Left colon (tissue), 2 donors: Measurements from ENCODE around the gene TM4SF4. TPM values are rescaled to one million over a fixed set of nuclear protein-coding genes. Genes with fewer than 3 reads are reported as not detected.

Experiments
- ATAC-seq: fragments of 200-7000 bp; cut with Tn5 transposase; one replicate; pipeline ENCODE4 v1.9.1; 2020; ENCODE audit warnings: mild to moderate bottlenecking, moderate library complexity
- DNase-seq, 2 donors: peaks; one replicate each; pipeline ENCODE4 v3.0.0-alpha.2; 2020
- intact Hi-C, 2 donors: fragments of 100-400 bp; cut with DNase I in 1 of 2; cut with micrococcal nuclease in 1 of 2; formaldehyde crosslinking; loops; one replicate each; pipeline versions ENCODE4 v1.11.2 to v1.14.0; 2022; cut with DNase I, micrococcal nuclease
- total RNA-seq, 2 donors: library from RNA; stranded (reverse); fragmentation: NEBNext Ultra II Directional; extraction: Animal tissue kit (Norgen Biotek cat#: 25700); gene quantifications; one replicate each; pipeline ENCODE4 v1.2.1, GENCODE V29; 2021
- donor health status: DM: no; HTN: no; CAD: no.
- donor health status: DM: yes; HTN: yes; CAD: no.

Gene TM4SF4
- total RNA-seq, 2 donors from 2014 or later = 0.70 TPM; not detected in 1

GRCh38 chr3:149497966-149498670 is 23.6 kb downstream of the TM4SF4 start:
- DNase-seq = no peak
- no peak for ATAC-seq
- intact Hi-C loops = loop anchor here in 1 of 2 donors (5.0 kb wide), 1 partner anchor 274 kb away; no protein-coding TSS in a partner anchor

DNA sequence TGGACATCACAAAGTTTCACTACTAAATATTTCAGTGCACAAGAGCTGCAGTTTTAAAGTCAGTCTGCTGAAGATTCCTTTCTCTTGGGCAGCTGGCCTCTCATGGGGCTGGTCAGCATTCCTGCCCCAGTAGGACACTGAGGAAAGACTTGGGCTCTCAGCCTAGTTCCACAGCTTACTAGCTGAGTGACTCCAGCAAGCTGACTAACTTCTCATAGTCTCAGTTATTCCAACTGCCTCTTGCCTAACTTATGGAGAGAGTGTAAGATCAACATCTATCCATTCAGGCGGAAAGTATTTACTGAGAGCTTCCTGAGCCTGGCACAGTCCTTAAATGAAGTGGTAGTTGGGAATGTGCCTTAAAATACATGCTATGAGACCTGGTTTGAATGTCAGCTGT is 27.0 kb downstream of the TM4SF4 start:
- intact Hi-C loops = no loop called here
- ATAC-seq = no peak

GRCh38 chr3:149502438-149502837 is 27.9 kb downstream of the TM4SF4 start:
- no peak for DNase-seq
- intact Hi-C loops = no loop called here
- ATAC-seq = no peak

More for the DNA sequence above, 27.0 kb downstream of the TM4SF4 start:
- no peak for DNase-seq

DNA sequence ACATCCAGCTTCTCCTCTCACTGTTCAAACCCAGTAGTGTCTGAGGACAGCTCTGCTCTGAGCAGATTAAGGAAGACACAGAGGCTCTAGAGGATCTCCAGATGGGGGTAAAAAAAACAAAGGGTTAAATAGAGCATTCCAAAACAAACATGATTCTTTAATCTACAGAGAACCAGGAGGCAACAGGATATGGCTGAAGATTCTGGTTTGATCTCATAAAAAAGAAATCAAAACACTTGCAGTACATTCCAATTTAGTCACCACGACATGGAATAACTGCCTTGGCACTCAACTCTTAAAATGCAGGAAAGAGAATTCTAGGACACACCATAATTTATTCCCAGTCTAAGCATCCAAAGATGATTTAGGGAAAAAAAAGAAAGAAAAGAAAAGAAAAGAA is 32.0 kb downstream of the TM4SF4 start:
- intact Hi-C loops = no loop called here
- no peak for DNase-seq

DNA sequence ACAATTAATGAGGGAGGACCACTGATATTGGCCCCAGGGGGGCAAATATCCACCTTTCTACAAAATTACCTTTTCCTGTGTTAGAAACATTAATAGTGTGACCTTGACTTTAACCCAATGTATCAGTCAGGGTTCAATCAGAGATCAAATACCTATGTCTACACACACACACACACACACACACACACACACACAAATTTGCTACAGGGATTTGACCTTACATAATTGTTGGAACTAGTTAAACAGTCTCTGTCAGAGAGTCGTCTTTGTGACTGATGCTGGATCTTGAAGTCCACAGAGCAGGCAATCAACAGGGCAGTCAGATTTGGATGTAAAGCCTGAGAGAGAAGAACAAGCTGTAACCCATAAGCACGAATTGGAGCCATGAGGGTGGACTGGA is 32.5 kb downstream of the TM4SF4 start:
- intact Hi-C loops = no loop called here
- no peak for DNase-seq
- ATAC-seq = no peak

More for the DNA sequence above, 32.0 kb downstream of the TM4SF4 start:
- no peak for ATAC-seq

- intact Hi-C loops = no loop called here
- DNase-seq (no peak), ATAC-seq (no peak)
Observed at GRCh38 chr3:149507491-149508324, 33.2 kb downstream of the TM4SF4 start.

GRCh38 chr3:149509526-149509925 is 35.0 kb downstream of the TM4SF4 start:
- intact Hi-C loops = no loop called here
- ATAC-seq = no peak
- no peak for DNase-seq

DNA sequence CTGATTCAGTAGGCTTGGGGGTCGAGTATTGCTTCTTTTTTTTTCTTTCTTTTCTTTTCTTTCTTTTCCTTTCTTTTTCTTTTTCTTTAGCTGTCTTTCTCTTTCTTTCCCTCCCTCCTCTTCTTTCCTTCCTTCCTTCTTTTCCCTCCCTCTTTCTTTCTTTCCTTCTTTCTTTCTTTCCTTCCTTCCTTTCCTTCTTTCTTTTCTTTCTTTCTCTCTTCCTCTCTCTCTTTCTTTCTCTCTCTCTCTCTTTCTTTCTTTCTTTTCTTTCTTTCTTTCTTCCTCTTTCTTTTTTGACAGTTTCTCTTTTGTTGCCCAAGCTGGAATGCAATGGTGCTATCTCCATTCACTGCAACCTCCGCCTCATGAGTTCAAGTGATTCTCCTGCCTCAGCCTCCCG is 36.0 kb downstream of the TM4SF4 start:
- no peak for ATAC-seq
- intact Hi-C loops = loop anchor here in 1 of 2 donors (5.0 kb wide), 1 partner anchor 207 kb away; no protein-coding TSS in a partner anchor

DNA sequence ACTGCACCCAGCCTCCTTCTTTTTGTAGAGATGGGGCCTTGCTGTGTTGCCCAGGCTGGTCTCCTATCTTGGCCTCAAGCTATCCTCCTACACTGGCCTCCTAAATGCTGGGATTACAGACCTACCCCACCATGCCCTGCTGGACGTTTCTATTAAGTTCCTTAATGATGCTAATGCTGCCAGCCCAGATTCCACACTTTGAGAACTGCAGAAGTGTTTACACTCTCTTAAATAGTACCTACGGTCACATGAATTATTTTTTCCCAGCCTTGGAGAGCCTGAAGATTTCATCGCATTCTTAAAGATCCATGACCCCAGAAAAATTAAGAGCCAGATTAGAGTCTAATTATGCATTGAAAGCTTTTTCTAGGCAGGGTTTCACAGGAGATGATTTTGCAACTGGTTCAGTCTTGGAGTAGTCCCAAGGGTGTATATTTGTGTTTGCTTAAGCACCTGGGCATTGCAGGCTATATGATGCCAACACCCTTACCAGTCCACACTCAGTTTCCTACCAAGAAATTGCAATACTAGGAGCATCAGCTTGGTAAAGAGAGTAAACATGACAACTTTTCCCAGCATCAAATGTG is 36.6 kb downstream of the TM4SF4 start:
- intact Hi-C loops = loop anchor here in 1 of 2 donors (5.0 kb wide), 1 partner anchor 206 kb away; no protein-coding TSS in a partner anchor
- peak; percentile 62 for ATAC-seq
- no peak for DNase-seq

More for the DNA sequence above, 36.0 kb downstream of the TM4SF4 start:
- DNase-seq = no peak

GRCh38 chr3:149512073-149512782 is 37.7 kb downstream of the TM4SF4 start:
- ATAC-seq = peak; percentile 81
- intact Hi-C loops = loop anchor here in 1 of 2 donors (5.0 kb wide), 1 partner anchor 205 kb away; no protein-coding TSS in a partner anchor
- peak; percentile 41 to 58 for DNase-seq

DNA sequence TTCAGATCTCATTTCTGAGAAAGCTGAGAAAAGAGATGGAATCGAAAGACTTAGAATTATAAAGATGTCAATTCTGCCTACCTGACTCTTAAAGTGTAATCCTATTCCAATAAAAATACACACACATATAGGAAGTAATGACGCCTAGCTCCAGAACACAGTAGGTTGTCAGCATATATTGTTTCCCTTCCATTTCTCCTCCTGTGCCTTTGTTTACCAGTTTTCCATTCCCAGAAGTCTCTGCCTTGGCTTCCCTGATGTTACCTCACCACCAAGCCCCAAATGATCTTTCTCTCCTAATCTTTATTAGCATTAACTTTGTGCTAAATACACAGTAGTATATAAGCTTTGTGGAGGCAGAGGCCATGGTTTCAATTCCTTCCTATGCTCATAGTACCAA is 40.0 kb downstream of the TM4SF4 start:
- no peak for ATAC-seq
- intact Hi-C loops = loop anchor here in 1 of 2 donors (5.0 kb wide), 1 partner anchor 203 kb away; no protein-coding TSS in a partner anchor
- no peak for DNase-seq

DNA sequence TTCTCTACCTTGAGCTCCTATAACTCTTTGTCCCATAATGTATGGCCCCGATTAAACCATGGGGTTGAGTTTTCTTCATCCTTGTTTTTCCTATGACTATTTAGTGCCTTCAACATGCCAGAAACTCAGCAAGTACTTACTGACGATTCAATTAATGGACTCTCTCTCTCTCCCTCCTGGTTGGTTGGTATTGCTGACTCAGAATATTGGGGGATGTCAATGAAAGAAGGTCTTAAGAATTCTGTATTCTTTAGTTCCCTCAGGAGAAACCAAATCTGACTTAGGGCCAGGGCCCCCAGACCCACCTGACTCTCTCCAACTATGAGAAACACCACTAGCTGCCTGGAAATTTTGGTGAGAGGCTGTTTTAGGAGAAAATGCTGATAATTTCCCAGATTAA is 40.8 kb downstream of the TM4SF4 start:
- ATAC-seq = no peak
- no peak for DNase-seq
- intact Hi-C loops = no loop called here

GRCh38 chr3:149516920-149517319 is 42.4 kb downstream of the TM4SF4 start:
- no peak for ATAC-seq
- intact Hi-C loops = no loop called here
- DNase-seq = no peak

- no peak for ATAC-seq
- DNase-seq = no peak
- intact Hi-C loops = no loop called here
Observed at GRCh38 chr3:149519912-149520311, 45.4 kb downstream of the TM4SF4 start.

GRCh38 chr3:149523512-149524299 is 49.2 kb downstream of the TM4SF4 start:
- intact Hi-C loops = no loop called here
- DNase-seq = no peak
- ATAC-seq = no peak

DNA sequence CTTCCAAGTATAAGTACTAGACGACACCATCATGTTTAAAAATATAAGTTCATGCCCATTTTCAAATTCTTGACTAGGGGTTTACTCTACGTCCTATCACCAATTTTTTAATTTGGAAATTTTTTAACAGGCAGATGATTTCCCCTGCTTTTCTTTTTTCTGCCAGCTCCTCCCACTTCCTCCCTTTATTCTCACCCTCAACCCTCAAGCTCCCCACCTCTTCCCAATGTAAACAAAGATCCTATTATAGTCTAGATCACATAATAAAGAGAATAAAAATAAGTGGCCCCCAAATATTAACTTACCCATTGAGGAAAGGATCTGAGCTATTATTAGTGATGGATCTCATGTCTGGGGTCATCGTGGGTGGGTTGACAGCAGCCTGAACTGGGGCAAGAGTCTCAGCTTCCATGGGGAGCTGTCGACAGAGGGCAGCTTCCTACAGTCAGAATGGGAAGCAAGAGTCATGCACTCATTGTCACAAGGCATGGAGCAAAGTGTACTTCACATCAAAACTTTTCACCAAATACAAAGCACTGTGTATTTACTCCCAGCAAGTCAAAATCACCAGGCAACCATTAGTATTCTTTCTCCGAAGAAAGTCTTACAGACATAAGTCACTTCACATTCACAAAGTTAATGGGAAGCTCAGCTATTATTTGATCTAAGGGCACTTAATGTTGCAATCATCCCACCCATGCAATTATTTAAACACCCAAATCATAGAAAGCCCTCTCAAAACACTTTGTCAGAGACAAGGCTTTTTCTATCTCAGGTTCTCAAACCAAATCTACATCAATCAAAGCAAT is 53.2 kb downstream of the TM4SF4 start:
- no peak for DNase-seq
- ATAC-seq = peak; percentile 47
- intact Hi-C loops = no loop called here

DNA sequence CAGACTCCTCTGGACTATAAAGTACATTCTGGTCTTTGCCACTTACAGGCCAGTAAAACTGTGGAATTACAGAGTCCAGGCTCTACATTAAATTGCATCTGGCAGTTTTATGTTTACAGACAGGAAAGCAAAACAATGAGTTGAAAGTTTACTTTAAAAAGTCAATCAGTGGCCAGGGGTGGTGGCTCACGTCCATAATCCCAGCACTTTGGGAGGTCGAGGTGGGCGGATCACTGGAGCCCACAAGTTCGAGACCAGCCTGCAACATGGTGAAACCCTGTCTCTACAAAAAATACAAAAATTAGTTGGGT is 53.8 kb downstream of the TM4SF4 start:
- ATAC-seq (peak; percentile 91), DNase-seq (peak in 1 of 2 donors; percentile 20)
- intact Hi-C loops = no loop called here
